ENCODE results near the gene MYO1D.

MYO1D gene

GRCh38 chr17:32504166-32504990, 372.5 kb downstream of the MYO1D start:
- DNase-seq (ENCODE audit: low read depth in 2 of 2): no peak

- DNase-seq (ENCODE audit: low read depth in 2 of 2): no peak
Observed at GRCh38 chr17:32503251-32504165, 373.4 kb downstream of the MYO1D start.

GRCh38 chr17:32502710-32503109, 374.2 kb downstream of the MYO1D start:
- DNase-seq (ENCODE audit: low read depth in 2 of 2): no peak

GRCh38 chr17:32502013-32502412, 374.9 kb downstream of the MYO1D start:
- DNase-seq (ENCODE audit: low read depth in 2 of 2): no peak

- no peak for DNase-seq (ENCODE audit: low read depth in 2 of 2)
Observed at GRCh38 chr17:32498391-32498790, 378.5 kb downstream of the MYO1D start.

- DNase-seq (ENCODE audit: low read depth in 2 of 2): no peak
Observed at GRCh38 chr17:32497431-32498205, 379.3 kb downstream of the MYO1D start.

- no peak for DNase-seq (ENCODE audit: low read depth in 2 of 2)
Observed at GRCh38 chr17:32496395-32497073, 380.4 kb downstream of the MYO1D start.

- no peak for DNase-seq (ENCODE audit: low read depth in 2 of 2)
Observed at GRCh38 chr17:32495359-32496231, 381.3 kb downstream of the MYO1D start.

GRCh38 chr17:32494621-32495358, 382.1 kb downstream of the MYO1D start:
- DNase-seq (ENCODE audit: low read depth in 2 of 2): no peak

- DNase-seq (ENCODE audit: low read depth in 2 of 2): no peak
Observed at GRCh38 chr17:32493976-32494513, 382.9 kb downstream of the MYO1D start.

- DNase-seq (ENCODE audit: low read depth in 2 of 2): no peak
Observed at GRCh38 chr17:32493571-32493970, 383.4 kb downstream of the MYO1D start.

- no peak for DNase-seq (ENCODE audit: low read depth in 2 of 2)
Observed at GRCh38 chr17:32492648-32493289, 384.2 kb downstream of the MYO1D start.

GRCh38 chr17:32492264-32492589, 384.7 kb downstream of the MYO1D start:
- DNase-seq (ENCODE audit: low read depth in 2 of 2): no peak

- no peak for DNase-seq (ENCODE audit: low read depth in 2 of 2)
Observed at GRCh38 chr17:32491371-32492263, 385.3 kb downstream of the MYO1D start.

GRCh38 chr17:32490101-32490482, 386.8 kb downstream of the MYO1D start:
- DNase-seq (ENCODE audit: low read depth in 2 of 2): no peak

GRCh38 chr17:32489320-32490100, 387.4 kb downstream of the MYO1D start:
- DNase-seq (ENCODE audit: low read depth in 2 of 2): no peak

- no peak for DNase-seq (ENCODE audit: low read depth in 2 of 2)
Observed at GRCh38 chr17:32488604-32489180, 388.2 kb downstream of the MYO1D start.

Measured in stimulated activated CD4-positive, alpha-beta T cell treated with anti-CD3 and anti-CD28 coated beads, Interleukin-15, amount 100 ng/mL, for 48 hours (primary cell).